ENCODE data around the gene RUNX1. TPM values are rescaled to one million over a fixed set of nuclear protein-coding genes. Genes with fewer than 3 reads are reported as not detected.

Gene RUNX1
- total RNA-seq, 1 donor from 2014 or later: 92.1 TPM

DNA sequence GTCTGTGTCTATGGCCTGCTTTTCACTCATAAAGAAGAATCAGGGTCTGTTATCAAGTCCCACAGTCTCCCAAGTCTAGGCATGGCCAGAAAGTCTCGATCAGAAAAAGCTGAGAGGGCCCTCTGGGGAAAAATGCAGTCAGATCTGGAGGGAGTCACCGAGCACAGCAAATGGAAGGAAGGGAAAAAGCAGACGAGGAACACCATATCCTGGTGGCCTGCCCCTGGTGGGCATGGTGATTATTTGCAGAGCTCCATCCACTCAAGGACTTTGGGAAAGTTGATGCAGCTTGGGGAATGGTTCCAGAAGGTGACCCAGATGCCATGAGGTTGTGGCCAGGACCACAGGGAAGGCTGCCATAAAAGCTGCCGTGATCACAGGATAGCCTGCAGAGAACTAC, 191.2 kb downstream of the RUNX1 start:
- H3K4me3 Mint-ChIP-seq: no peak overlapping the region
- no peak for DNase-seq
- no peak for ATAC-seq (ENCODE audit: low read depth)
- POLR2A ChIA-PET: interaction anchor here (0.5 to 5.3 kb wide), 10 partner anchors 8 to 34 kb away, joined by 3 to 42 read pairs (median 4); no protein-coding TSS in a partner anchor
- TF ChIP-seq, protein P1, sequence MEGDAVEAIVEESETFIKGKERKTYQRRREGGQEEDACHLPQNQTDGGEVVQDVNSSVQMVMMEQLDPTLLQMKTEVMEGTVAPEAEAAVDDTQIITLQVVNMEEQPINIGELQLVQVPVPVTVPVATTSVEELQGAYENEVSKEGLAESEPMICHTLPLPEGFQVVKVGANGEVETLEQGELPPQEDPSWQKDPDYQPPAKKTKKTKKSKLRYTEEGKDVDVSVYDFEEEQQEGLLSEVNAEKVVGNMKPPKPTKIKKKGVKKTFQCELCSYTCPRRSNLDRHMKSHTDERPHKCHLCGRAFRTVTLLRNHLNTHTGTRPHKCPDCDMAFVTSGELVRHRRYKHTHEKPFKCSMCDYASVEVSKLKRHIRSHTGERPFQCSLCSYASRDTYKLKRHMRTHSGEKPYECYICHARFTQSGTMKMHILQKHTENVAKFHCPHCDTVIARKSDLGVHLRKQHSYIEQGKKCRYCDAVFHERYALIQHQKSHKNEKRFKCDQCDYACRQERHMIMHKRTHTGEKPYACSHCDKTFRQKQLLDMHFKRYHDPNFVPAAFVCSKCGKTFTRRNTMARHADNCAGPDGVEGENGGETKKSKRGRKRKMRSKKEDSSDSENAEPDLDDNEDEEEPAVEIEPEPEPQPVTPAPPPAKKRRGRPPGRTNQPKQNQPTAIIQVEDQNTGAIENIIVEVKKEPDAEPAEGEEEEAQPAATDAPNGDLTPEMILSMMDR (IDR thresholded peaks at IDR 0.05): no peak
- H3K27ac Mint-ChIP-seq: peak overlapping the region; percentile 36
- no peaks in the 10 kb centered on the region for H3K9me3 Mint-ChIP-seq
- H3K27me3 Mint-ChIP-seq: no peaks in the 10 kb centered on the region
- H3K36me3 Mint-ChIP-seq (ENCODE audit: low read depth): peaks cover 74% of the 10 kb centered on the region
- CTCF ChIA-PET: interaction anchor here (0.7 kb wide), 1 partner anchor 61 kb away, joined by 3 read pairs; no protein-coding TSS in a partner anchor
- intact Hi-C loops (cut with micrococcal nuclease): loop anchor here (1.0 kb wide), 2 partner anchors 7 to 24 kb away; no protein-coding TSS in a partner anchor
- H3K4me1 Mint-ChIP-seq: peaks cover 43% of the 10 kb centered on the region

GRCh38 chr21:34857122-34857713, 191.9 kb downstream of the RUNX1 start:
- ATAC-seq (ENCODE audit: low read depth) (peak; percentile 90), DNase-seq (no peak)
- H3K9me3 Mint-ChIP-seq: no peaks in the 10 kb centered on the region
- peaks cover 74% of the 10 kb centered on the region for H3K36me3 Mint-ChIP-seq (ENCODE audit: low read depth)
- H3K27me3 Mint-ChIP-seq: no peaks in the 10 kb centered on the region
- H3K27ac Mint-ChIP-seq: peak overlapping the region; percentile 36
- ChIA-PET POLR2A (interaction anchor here (1.1 to 5.3 kb wide), 7 partner anchors 9 to 35 kb away, joined by 3 to 42 read pairs (median 5); no protein-coding TSS in a partner anchor), CTCF (interaction anchor here (0.7 kb wide), 1 partner anchor 61 kb away, joined by 3 read pairs; no protein-coding TSS in a partner anchor)
- H3K4me3 Mint-ChIP-seq: peak overlapping the region; percentile 62
- intact Hi-C loops (cut with micrococcal nuclease): loop anchor here (1.0 kb wide), 2 partner anchors 8 to 25 kb away; no protein-coding TSS in a partner anchor
- H3K4me1 Mint-ChIP-seq: peaks cover 50% of the 10 kb centered on the region
- TF ChIP-seq, protein P1 (IDR thresholded peaks at IDR 0.05): no peak

- no peak for ATAC-seq (ENCODE audit: low read depth)
Measured at GRCh38 chr21:34852448-34852847, 196.7 kb downstream of the RUNX1 start.

GRCh38 chr21:34850166-34850690, 198.9 kb downstream of the RUNX1 start:
- no peaks in the 10 kb centered on the region for H3K9me3 Mint-ChIP-seq
- H3K36me3 Mint-ChIP-seq (ENCODE audit: low read depth): peaks cover 52% of the 10 kb centered on the region
- no peak for DNase-seq
- H3K27me3 Mint-ChIP-seq: no peaks in the 10 kb centered on the region
- intact Hi-C loops (cut with micrococcal nuclease): no loop called here
- no peak overlapping the region for H3K27ac Mint-ChIP-seq
- POLR2A ChIA-PET: no interaction called here
- H3K4me3 Mint-ChIP-seq: no peak overlapping the region
- TF ChIP-seq, protein P1 (IDR thresholded peaks at IDR 0.05): no peak
- CTCF ChIA-PET: no interaction called here
- no peak for ATAC-seq (ENCODE audit: low read depth)
- peaks cover 24% of the 10 kb centered on the region for H3K4me1 Mint-ChIP-seq

More at GRCh38 chr21:34852448-34852847, 196.7 kb downstream of the RUNX1 start:
- intact Hi-C loops (cut with micrococcal nuclease): no loop called here
- DNase-seq: no peak
- Mint-ChIP-seq H3K27ac (no peak overlapping the region), H3K36me3 (ENCODE audit: low read depth) (peaks cover 61% of the 10 kb centered on the region), H3K4me3 (no peak overlapping the region), H3K4me1 (peaks cover 21% of the 10 kb centered on the region), H3K27me3 (no peaks in the 10 kb centered on the region), H3K9me3 (no peaks in the 10 kb centered on the region)
- ChIA-PET POLR2A (interaction anchor here (0.6 kb wide), 1 partner anchor 174 kb away, joined by 3 read pairs; no protein-coding TSS in a partner anchor), CTCF (no interaction called here)
- TF ChIP-seq, protein P1 (IDR thresholded peaks at IDR 0.05): no peak

DNA sequence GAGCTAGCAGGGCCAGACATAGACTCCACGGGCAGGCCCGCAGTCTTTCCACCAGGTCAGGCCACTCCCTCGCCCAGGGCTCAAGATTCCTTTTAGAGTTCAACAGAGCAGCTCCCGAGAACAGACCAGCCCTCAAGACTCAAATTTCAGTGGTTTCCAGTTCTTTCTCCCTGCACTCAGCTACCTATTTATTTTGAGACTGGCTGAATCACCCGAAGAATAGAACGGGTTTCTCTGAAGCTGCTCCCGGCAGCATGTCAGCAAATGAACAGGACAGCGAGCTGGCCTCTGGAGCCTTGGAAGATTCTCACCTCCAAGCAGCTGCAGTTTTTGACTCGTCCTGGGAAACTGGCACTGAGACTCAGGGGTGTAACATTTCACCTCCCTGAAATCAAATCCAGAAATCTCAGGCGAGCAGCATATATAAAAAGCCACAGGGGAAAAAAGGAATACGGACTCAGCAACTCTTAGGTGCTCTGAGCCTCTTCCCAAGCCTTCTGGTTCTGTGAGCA, 202.4 kb downstream of the RUNX1 start:
- ChIA-PET POLR2A (interaction anchor here (0.5 to 2.4 kb wide), 5 partner anchors 11 to 42 kb away, joined by 3 to 24 read pairs (median 13); no protein-coding TSS in a partner anchor), CTCF (interaction anchor here (1.6 kb wide), 1 partner anchor 43 kb away, joined by 4 read pairs; no protein-coding TSS in a partner anchor)
- Mint-ChIP-seq H3K4me1 (peaks cover 35% of the 10 kb centered on the region), H3K36me3 (ENCODE audit: low read depth) (peaks cover 45% of the 10 kb centered on the region), H3K27ac (peak overlapping the region; percentile 24), H3K27me3 (no peaks in the 10 kb centered on the region), H3K4me3 (no peak overlapping the region), H3K9me3 (no peaks in the 10 kb centered on the region)
- ATAC-seq (ENCODE audit: low read depth) (no peak), DNase-seq (no peak)
- TF ChIP-seq, protein P1 (IDR thresholded peaks at IDR 0.05): no peak
- intact Hi-C loops (cut with micrococcal nuclease): no loop called here

Data from activated B cell treated with CpG ODN at 0.5 μM for 24 hours (primary cell).